ENCODE measurements around the gene ALG1. TPM values are rescaled to one million over a fixed set of nuclear protein-coding genes. Genes with fewer than 3 reads are reported as not detected.

Gene ALG1
- total and polyA plus RNA-seq, 2 of the 13 experiments (the other 11 are each of a cell fraction or from before 2014, with no cell fraction given): 43.3 to 75.6 TPM

- TF ChIP-seq, protein P1, sequence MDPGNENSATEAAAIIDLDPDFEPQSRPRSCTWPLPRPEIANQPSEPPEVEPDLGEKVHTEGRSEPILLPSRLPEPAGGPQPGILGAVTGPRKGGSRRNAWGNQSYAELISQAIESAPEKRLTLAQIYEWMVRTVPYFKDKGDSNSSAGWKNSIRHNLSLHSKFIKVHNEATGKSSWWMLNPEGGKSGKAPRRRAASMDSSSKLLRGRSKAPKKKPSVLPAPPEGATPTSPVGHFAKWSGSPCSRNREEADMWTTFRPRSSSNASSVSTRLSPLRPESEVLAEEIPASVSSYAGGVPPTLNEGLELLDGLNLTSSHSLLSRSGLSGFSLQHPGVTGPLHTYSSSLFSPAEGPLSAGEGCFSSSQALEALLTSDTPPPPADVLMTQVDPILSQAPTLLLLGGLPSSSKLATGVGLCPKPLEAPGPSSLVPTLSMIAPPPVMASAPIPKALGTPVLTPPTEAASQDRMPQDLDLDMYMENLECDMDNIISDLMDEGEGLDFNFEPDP (CRISPR knock-in tag; conservative IDR thresholded peaks at IDR 0.05): no peak
- TF ChIP-seq EEA1 (CRISPR knock-in tag; IDR thresholded peaks at IDR 0.05; ENCODE audit: borderline replicate concordance) (no peak), SATB2 (CRISPR knock-in tag; IDR thresholded peaks at IDR 0.05) (peak; percentile 64), ZNF720 (CRISPR knock-in tag; IDR thresholded peaks at IDR 0.05) (peak; percentile 86; the same call in 1 of the 2 replicates), HMGA1 (CRISPR knock-in tag; conservative IDR thresholded peaks at IDR 0.05) (no peak), MAF1 (CRISPR knock-in tag; IDR thresholded peaks at IDR 0.05; ENCODE audit: borderline replicate concordance) (peak; percentile 83; the same call in 1 of the 2 replicates), HMG20B (CRISPR knock-in tag; conservative IDR thresholded peaks at IDR 0.05) (peak; percentile 87), MTF1 (CRISPR knock-in tag; IDR thresholded peaks at IDR 0.05) (0 out of 2 replicates have a peak, but pooled peaks have one; percentile 60), CSRNP1 (CRISPR knock-in tag; IDR thresholded peaks at IDR 0.05) (peak; percentile 97; the same call in 1 of the 2 replicates), NFIB (CRISPR knock-in tag; IDR thresholded peaks at IDR 0.05; ENCODE audit: borderline replicate concordance) (no peak), PAF1 (CRISPR knock-in tag; IDR thresholded peaks at IDR 0.05) (no peak), BCL6 (CRISPR knock-in tag; IDR thresholded peaks at IDR 0.05) (peak; percentile 56; the same call in 1 of the 2 replicates), CREB1 (IDR thresholded peaks at IDR 0.05) (no peak), CREB1 (CRISPR knock-in tag; IDR thresholded peaks at IDR 0.05) (no peak), ZNF780A (CRISPR knock-in tag; IDR thresholded peaks at IDR 0.05) (peak; percentile 70; the same call in 1 of the 2 replicates), ZNF580 (CRISPR knock-in tag; IDR thresholded peaks at IDR 0.05; ENCODE audit: borderline replicate concordance, low read depth) (peak; percentile 98), ZNF562 (CRISPR knock-in tag; IDR thresholded peaks at IDR 0.05; ENCODE audit: borderline replicate concordance) (no peak)
- TF ChIP-seq, protein P2, sequence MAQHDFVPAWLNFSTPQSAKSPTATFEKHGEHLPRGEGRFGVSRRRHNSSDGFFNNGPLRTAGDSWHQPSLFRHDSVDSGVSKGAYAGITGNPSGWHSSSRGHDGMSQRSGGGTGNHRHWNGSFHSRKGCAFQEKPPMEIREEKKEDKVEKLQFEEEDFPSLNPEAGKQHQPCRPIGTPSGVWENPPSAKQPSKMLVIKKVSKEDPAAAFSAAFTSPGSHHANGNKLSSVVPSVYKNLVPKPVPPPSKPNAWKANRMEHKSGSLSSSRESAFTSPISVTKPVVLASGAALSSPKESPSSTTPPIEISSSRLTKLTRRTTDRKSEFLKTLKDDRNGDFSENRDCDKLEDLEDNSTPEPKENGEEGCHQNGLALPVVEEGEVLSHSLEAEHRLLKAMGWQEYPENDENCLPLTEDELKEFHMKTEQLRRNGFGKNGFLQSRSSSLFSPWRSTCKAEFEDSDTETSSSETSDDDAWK (CRISPR knock-in tag; IDR thresholded peaks at IDR 0.05): no peak
- TF ChIP-seq, protein P3, sequence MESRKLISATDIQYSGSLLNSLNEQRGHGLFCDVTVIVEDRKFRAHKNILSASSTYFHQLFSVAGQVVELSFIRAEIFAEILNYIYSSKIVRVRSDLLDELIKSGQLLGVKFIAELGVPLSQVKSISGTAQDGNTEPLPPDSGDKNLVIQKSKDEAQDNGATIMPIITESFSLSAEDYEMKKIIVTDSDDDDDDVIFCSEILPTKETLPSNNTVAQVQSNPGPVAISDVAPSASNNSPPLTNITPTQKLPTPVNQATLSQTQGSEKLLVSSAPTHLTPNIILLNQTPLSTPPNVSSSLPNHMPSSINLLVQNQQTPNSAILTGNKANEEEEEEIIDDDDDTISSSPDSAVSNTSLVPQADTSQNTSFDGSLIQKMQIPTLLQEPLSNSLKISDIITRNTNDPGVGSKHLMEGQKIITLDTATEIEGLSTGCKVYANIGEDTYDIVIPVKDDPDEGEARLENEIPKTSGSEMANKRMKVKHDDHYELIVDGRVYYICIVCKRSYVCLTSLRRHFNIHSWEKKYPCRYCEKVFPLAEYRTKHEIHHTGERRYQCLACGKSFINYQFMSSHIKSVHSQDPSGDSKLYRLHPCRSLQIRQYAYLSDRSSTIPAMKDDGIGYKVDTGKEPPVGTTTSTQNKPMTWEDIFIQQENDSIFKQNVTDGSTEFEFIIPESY (CRISPR knock-in tag; IDR thresholded peaks at IDR 0.05): peak; percentile 42; the same call in 1 of the 2 replicates
Observed at GRCh38 chr16:5071681-5072333, at the start of gene ALG1 (continued).
